Gastrocnemius medialis (tissue), 4 donors: Measurements from ENCODE around the gene GSTM2.
"Not testable (repeated sequence)": the region's sequence is repeated elsewhere in the genome, so short reads cannot be mapped to it uniquely, and the experiment has no call there.

Source experiments
- POLR2A ChIP-seq, 2 donors: fragments of 450-650 bp; IDR thresholded peaks; one replicate each; pipeline ENCODE4 v1.6.1; 2017; ENCODE audit warnings: antibody characterized with exemption in 2 of 2, mild to moderate bottlenecking in 2 of 2, moderate library complexity in 2 of 2
- TF ChIP-seq, protein P1 (sequence below), 5 experiments: fragments of 450-650 bp in 3 of 5; fragments of 200-600 bp in 2 of 5; sonication (generic) in 2 of 5; IDR thresholded peaks in 4 of 5; conservative IDR thresholded peaks in 1 of 5; 1 replicate in 4 of 5; 2 replicates in 1 of 5; pipeline ENCODE4 v1.5.1; 2016 to 2019; ENCODE audit warnings: antibody characterized with exemption in 5 of 5, mild to moderate bottlenecking in 3 of 5, moderate library complexity in 3 of 5

GRCh38 chr1:109694400-109694799, 26.5 kb downstream of the GSTM2 start:
- TF ChIP-seq, protein P1, sequence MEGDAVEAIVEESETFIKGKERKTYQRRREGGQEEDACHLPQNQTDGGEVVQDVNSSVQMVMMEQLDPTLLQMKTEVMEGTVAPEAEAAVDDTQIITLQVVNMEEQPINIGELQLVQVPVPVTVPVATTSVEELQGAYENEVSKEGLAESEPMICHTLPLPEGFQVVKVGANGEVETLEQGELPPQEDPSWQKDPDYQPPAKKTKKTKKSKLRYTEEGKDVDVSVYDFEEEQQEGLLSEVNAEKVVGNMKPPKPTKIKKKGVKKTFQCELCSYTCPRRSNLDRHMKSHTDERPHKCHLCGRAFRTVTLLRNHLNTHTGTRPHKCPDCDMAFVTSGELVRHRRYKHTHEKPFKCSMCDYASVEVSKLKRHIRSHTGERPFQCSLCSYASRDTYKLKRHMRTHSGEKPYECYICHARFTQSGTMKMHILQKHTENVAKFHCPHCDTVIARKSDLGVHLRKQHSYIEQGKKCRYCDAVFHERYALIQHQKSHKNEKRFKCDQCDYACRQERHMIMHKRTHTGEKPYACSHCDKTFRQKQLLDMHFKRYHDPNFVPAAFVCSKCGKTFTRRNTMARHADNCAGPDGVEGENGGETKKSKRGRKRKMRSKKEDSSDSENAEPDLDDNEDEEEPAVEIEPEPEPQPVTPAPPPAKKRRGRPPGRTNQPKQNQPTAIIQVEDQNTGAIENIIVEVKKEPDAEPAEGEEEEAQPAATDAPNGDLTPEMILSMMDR (IDR thresholded peaks at IDR 0.05 in 4 of 5, conservative IDR thresholded peaks at IDR 0.05 in 1 of 5): not testable (repeated sequence)
- TF ChIP-seq POLR2A (IDR thresholded peaks at IDR 0.05): not testable (repeated sequence)
